ENCODE measurements around the gene MGAT5. TPM values are rescaled to one million over a fixed set of nuclear protein-coding genes. Genes with fewer than 3 reads are reported as not detected.

The MGAT5 gene
- total RNA-seq, 1 donor from 2014 or later: 58.8 TPM

GRCh38 chr2:134410006-134410405 is 156.1 kb downstream of the MGAT5 start:
- H3K27me3 Mint-ChIP-seq (ENCODE audit: unreplicated experiment): peaks cover 11% of the 10 kb centered on the region
- no peak overlapping the region for H3K4me3 Mint-ChIP-seq (ENCODE audit: unreplicated experiment)
- H3K36me3 Mint-ChIP-seq (ENCODE audit: unreplicated experiment): peaks cover under 1% of the 10 kb centered on the region
- no peak overlapping the region for H3K27ac Mint-ChIP-seq (ENCODE audit: unreplicated experiment)
- H3K4me1 Mint-ChIP-seq (ENCODE audit: low read depth, unreplicated experiment): peaks cover 45% of the 10 kb centered on the region
- peaks cover 7% of the 10 kb centered on the region for H3K9me3 Mint-ChIP-seq (ENCODE audit: unreplicated experiment)
- TF ChIP-seq CTCF (IDR thresholded peaks at IDR 0.05; ENCODE audit: partially characterized antibody, unreplicated experiment): no peak
- DNase-seq: no peak

- TF ChIP-seq CTCF (IDR thresholded peaks at IDR 0.05; ENCODE audit: partially characterized antibody, unreplicated experiment): no peak
- Mint-ChIP-seq H3K36me3 (ENCODE audit: unreplicated experiment) (no peaks in the 10 kb centered on the region), H3K4me3 (ENCODE audit: unreplicated experiment) (peak overlapping the region; percentile 2), H3K4me1 (ENCODE audit: low read depth, unreplicated experiment) (peaks cover 40% of the 10 kb centered on the region), H3K9me3 (ENCODE audit: unreplicated experiment) (peaks cover 7% of the 10 kb centered on the region), H3K27ac (ENCODE audit: unreplicated experiment) (peak overlapping the region; percentile 90), H3K27me3 (ENCODE audit: unreplicated experiment) (peaks cover 11% of the 10 kb centered on the region)
- DNase-seq: no peak
These were observed 157.0 kb downstream of the MGAT5 start for GRCh38 chr2:134410831-134411231.

GRCh38 chr2:134411279-134411827 is 157.5 kb downstream of the MGAT5 start:
- peak overlapping the region; percentile 2 for H3K4me3 Mint-ChIP-seq (ENCODE audit: unreplicated experiment)
- H3K27me3 Mint-ChIP-seq (ENCODE audit: unreplicated experiment): peaks cover 11% of the 10 kb centered on the region
- H3K27ac Mint-ChIP-seq (ENCODE audit: unreplicated experiment): peak overlapping the region; percentile 90
- peaks cover 7% of the 10 kb centered on the region for H3K9me3 Mint-ChIP-seq (ENCODE audit: unreplicated experiment)
- DNase-seq: peak; percentile 48
- TF ChIP-seq CTCF (IDR thresholded peaks at IDR 0.05; ENCODE audit: partially characterized antibody, unreplicated experiment): no peak
- H3K4me1 Mint-ChIP-seq (ENCODE audit: low read depth, unreplicated experiment): peaks cover 38% of the 10 kb centered on the region
- no peaks in the 10 kb centered on the region for H3K36me3 Mint-ChIP-seq (ENCODE audit: unreplicated experiment)

GRCh38 chr2:134411828-134412638 is 158.2 kb downstream of the MGAT5 start:
- peaks cover 36% of the 10 kb centered on the region for H3K4me1 Mint-ChIP-seq (ENCODE audit: low read depth, unreplicated experiment)
- H3K27ac Mint-ChIP-seq (ENCODE audit: unreplicated experiment): peak overlapping the region; percentile 90
- TF ChIP-seq CTCF (IDR thresholded peaks at IDR 0.05; ENCODE audit: partially characterized antibody, unreplicated experiment): peak; percentile 18
- H3K9me3 Mint-ChIP-seq (ENCODE audit: unreplicated experiment): peaks cover 7% of the 10 kb centered on the region
- H3K27me3 Mint-ChIP-seq (ENCODE audit: unreplicated experiment): peaks cover 11% of the 10 kb centered on the region
- no peaks in the 10 kb centered on the region for H3K36me3 Mint-ChIP-seq (ENCODE audit: unreplicated experiment)
- peak; percentile 57 for DNase-seq
- peak overlapping the region; percentile 0 for H3K4me3 Mint-ChIP-seq (ENCODE audit: unreplicated experiment)

- Mint-ChIP-seq H3K4me3 (ENCODE audit: unreplicated experiment) (no peak overlapping the region), H3K27ac (ENCODE audit: unreplicated experiment) (peak overlapping the region; percentile 90), H3K27me3 (ENCODE audit: unreplicated experiment) (peaks cover 11% of the 10 kb centered on the region), H3K36me3 (ENCODE audit: unreplicated experiment) (no peaks in the 10 kb centered on the region), H3K9me3 (ENCODE audit: unreplicated experiment) (peaks cover 7% of the 10 kb centered on the region), H3K4me1 (ENCODE audit: low read depth, unreplicated experiment) (peaks cover 36% of the 10 kb centered on the region)
- DNase-seq: no peak
- no peak for TF ChIP-seq CTCF (IDR thresholded peaks at IDR 0.05; ENCODE audit: partially characterized antibody, unreplicated experiment)
These were observed 158.7 kb downstream of the MGAT5 start for GRCh38 chr2:134412639-134412999.

Measured in glutamatergic neuron (in vitro differentiated cells).